Medulla oblongata (tissue), 1 donor: ENCODE measurements around the gene KRT86.
"Not testable (repeated sequence)": the region's sequence is repeated elsewhere in the genome, so short reads cannot be mapped to it uniquely, and the experiment has no call there.

ENCODE experiments used
- DNase-seq: peaks from one replicate; pipeline ENCODE4 v3.0.0-alpha.2; 2015; ENCODE audit errors: extremely low spot score

Gene KRT86

GRCh38 chr12:52335598-52336262 is 61.3 kb downstream of the KRT86 start:
- DNase-seq, result no peak

GRCh38 chr12:52336641-52337040 is 62.2 kb downstream of the KRT86 start:
- DNase-seq, result no peak

- DNase-seq, result no peak
Measured at GRCh38 chr12:52337054-52337453, 62.6 kb downstream of the KRT86 start.

- DNase-seq, result no peak
Measured at GRCh38 chr12:52338241-52338960, 64.0 kb downstream of the KRT86 start.

GRCh38 chr12:52341066-52341580 is 66.7 kb downstream of the KRT86 start:
- no peak for DNase-seq

- no peak for DNase-seq
Measured at GRCh38 chr12:52342781-52343490, 68.5 kb downstream of the KRT86 start.

- DNase-seq, result no peak
Measured at GRCh38 chr12:52343550-52343949, 69.1 kb downstream of the KRT86 start.

- no peak for DNase-seq
Measured at GRCh38 chr12:52344111-52344510, 69.7 kb downstream of the KRT86 start.

- DNase-seq, result not testable (repeated sequence)
Measured at GRCh38 chr12:52345041-52345440, 70.6 kb downstream of the KRT86 start.

- DNase-seq, result peak; percentile 77
Measured at GRCh38 chr12:52346593-52346992, 72.1 kb downstream of the KRT86 start.

- DNase-seq, result no peak
Measured at GRCh38 chr12:52347016-52347415, 72.6 kb downstream of the KRT86 start.

- no peak for DNase-seq
Measured at GRCh38 chr12:52347551-52348510, 73.4 kb downstream of the KRT86 start.

GRCh38 chr12:52349196-52349595 is 74.8 kb downstream of the KRT86 start:
- DNase-seq, result no peak

- no peak for DNase-seq
Measured at GRCh38 chr12:52350021-52350620, 75.7 kb downstream of the KRT86 start.

GRCh38 chr12:52350786-52351185 is 76.3 kb downstream of the KRT86 start:
- DNase-seq, result no peak

- peak; percentile 83 for DNase-seq
Measured at GRCh38 chr12:52351196-52352059, 77.0 kb downstream of the KRT86 start.

GRCh38 chr12:52352951-52353350 is 78.5 kb downstream of the KRT86 start:
- no peak for DNase-seq

GRCh38 chr12:52353766-52354165 is 79.3 kb downstream of the KRT86 start:
- DNase-seq, result no peak

GRCh38 chr12:52354200-52354599 is 79.8 kb downstream of the KRT86 start:
- DNase-seq, result no peak

- DNase-seq, result no peak
Measured at GRCh38 chr12:52355176-52355575, 80.7 kb downstream of the KRT86 start.
